Tibial nerve (tissue), 4 donors: ENCODE measurements around the gene ADAP1. TPM values are rescaled to one million over a fixed set of nuclear protein-coding genes. Genes with fewer than 3 reads are reported as not detected.

Source experiments
- DNase-seq, 2 donors: peaks; one replicate each; pipeline ENCODE4 v3.0.0-alpha.2; 2019; ENCODE audit warnings: low spot score in 2 of 2
- H3K27ac ChIP-seq, 4 donors: fragments of 200-600 bp; sonication (generic) in 3 of 4; one replicate each; pipeline ENCODE4 v1.5.1; 2017 to 2019; ENCODE audit warnings: mild to moderate bottlenecking in 1 of 4
- H3K27me3 ChIP-seq, 2 donors: fragments of 200-600 bp; sonication (generic) in 1 of 2; one replicate each; pipeline versions ENCODE4 v1.5.1 to v1.6.0; 2017 to 2019
- H3K36me3 ChIP-seq, 3 donors: fragments of 200-600 bp; sonication (generic); one replicate each; pipeline ENCODE4 v1.5.1; 2018 to 2019
- H3K4me1 ChIP-seq, 4 donors: fragments of 200-600 bp; sonication (generic) in 3 of 4; one replicate each; pipeline ENCODE4 v1.5.1; 2017 to 2019
- H3K4me3 ChIP-seq, 4 donors: fragments of 200-600 bp; sonication (generic) in 3 of 4; one replicate each; pipeline ENCODE4 v1.5.1; 2017 to 2019; ENCODE audit warnings: mild to moderate bottlenecking in 1 of 4, moderate library complexity in 1 of 4
- H3K9me3 ChIP-seq, 4 donors: fragments of 200-600 bp; sonication (generic) in 3 of 4; one replicate each; pipeline ENCODE4 v1.5.1; 2017 to 2019
- EP300 ChIP-seq, 2 donors: sonication (generic); formaldehyde crosslinking; IDR thresholded peaks; one replicate each; pipeline ENCODE4 v1.6.1; 2017; ENCODE audit warnings: antibody characterized with exemption in 2 of 2, mild to moderate bottlenecking in 1 of 2
- POLR2A ChIP-seq, 2 donors: fragments of 450-650 bp; IDR thresholded peaks; one replicate each; pipeline ENCODE4 v1.6.1; 2017; ENCODE audit warnings: antibody characterized with exemption in 2 of 2, mild to moderate bottlenecking in 2 of 2, moderate library complexity in 2 of 2
- WGBS, 2 donors: methylation state at CpG; one replicate each; pipeline ENCODE4 v1.1.5; 2018; 5-methylcytosine and 5-hydroxymethylcytosine counted together
- total RNA-seq, 4 donors: library from RNA; depleted of rRNA; stranded (reverse); fragments of >200 nt; gene quantifications; one replicate each; pipeline ENCODE4 v1.1.0, GENCODE V29; 2016
- TF ChIP-seq, protein P1 (sequence below), 5 experiments: fragments of 200-600 bp in 3 of 5; fragments of 450-650 bp in 2 of 5; sonication (generic) in 3 of 5; IDR thresholded peaks; one replicate each; pipeline ENCODE4 v1.5.1; 2016 to 2019; ENCODE audit warnings: antibody characterized with exemption in 5 of 5, mild to moderate bottlenecking in 3 of 5, moderate library complexity in 2 of 5

The ADAP1 gene
- total RNA-seq, 4 donors from 2014 or later, result 29.3 to 53.0 (median 39.6) TPM

GRCh38 chr7:904847-905246, 49.6 kb downstream of the ADAP1 start:
- Histone ChIP-seq H3K27me3 (peaks cover 0 to 9% of the 10 kb centered on the region in 2 donors), H3K27ac (peak overlapping the region; percentile 46 to 79 (median 62)), H3K9me3 (no peaks in the 10 kb centered on the region), H3K4me1 (peaks cover 0 to 65% (median 12%) of the 10 kb centered on the region in 4 donors), H3K36me3 (peaks cover 0 to 2% (median 0%) of the 10 kb centered on the region in 3 donors), H3K4me3 (peak overlapping the region in 1 of 4 donors; percentile 14)
- DNase-seq, result no peak
- no peak for TF ChIP-seq POLR2A (IDR thresholded peaks at IDR 0.05)
- TF ChIP-seq EP300 (IDR thresholded peaks at IDR 0.05), result no peak
- TF ChIP-seq, protein P1, sequence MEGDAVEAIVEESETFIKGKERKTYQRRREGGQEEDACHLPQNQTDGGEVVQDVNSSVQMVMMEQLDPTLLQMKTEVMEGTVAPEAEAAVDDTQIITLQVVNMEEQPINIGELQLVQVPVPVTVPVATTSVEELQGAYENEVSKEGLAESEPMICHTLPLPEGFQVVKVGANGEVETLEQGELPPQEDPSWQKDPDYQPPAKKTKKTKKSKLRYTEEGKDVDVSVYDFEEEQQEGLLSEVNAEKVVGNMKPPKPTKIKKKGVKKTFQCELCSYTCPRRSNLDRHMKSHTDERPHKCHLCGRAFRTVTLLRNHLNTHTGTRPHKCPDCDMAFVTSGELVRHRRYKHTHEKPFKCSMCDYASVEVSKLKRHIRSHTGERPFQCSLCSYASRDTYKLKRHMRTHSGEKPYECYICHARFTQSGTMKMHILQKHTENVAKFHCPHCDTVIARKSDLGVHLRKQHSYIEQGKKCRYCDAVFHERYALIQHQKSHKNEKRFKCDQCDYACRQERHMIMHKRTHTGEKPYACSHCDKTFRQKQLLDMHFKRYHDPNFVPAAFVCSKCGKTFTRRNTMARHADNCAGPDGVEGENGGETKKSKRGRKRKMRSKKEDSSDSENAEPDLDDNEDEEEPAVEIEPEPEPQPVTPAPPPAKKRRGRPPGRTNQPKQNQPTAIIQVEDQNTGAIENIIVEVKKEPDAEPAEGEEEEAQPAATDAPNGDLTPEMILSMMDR (IDR thresholded peaks at IDR 0.05), result no peak
- WGBS, 2 donors, result 40 to 49% methylated on average over 14 to 19 of the region's 20 CpGs

GRCh38 chr7:903921-904755, 50.3 kb downstream of the ADAP1 start:
- peaks cover 0 to 9% (median 0%) of the 10 kb centered on the region in 3 donors for H3K36me3 ChIP-seq
- peaks cover 0 to 66% (median 12%) of the 10 kb centered on the region in 4 donors for H3K4me1 ChIP-seq
- H3K27ac ChIP-seq, result peak overlapping the region; percentile 46 to 79 (median 62)
- TF ChIP-seq POLR2A (IDR thresholded peaks at IDR 0.05), result no peak
- no peak for TF ChIP-seq EP300 (IDR thresholded peaks at IDR 0.05)
- TF ChIP-seq, protein P1 (IDR thresholded peaks at IDR 0.05), result no peak
- WGBS, 2 donors, result 87 to 88% methylated on average over 24 to 30 of the region's 37 CpGs
- H3K9me3 ChIP-seq, result no peaks in the 10 kb centered on the region
- H3K4me3 ChIP-seq, result peak overlapping the region in 1 of 4 donors; percentile 14
- H3K27me3 ChIP-seq, result peaks cover 0 to 7% of the 10 kb centered on the region in 2 donors
- DNase-seq, result no peak

DNA sequence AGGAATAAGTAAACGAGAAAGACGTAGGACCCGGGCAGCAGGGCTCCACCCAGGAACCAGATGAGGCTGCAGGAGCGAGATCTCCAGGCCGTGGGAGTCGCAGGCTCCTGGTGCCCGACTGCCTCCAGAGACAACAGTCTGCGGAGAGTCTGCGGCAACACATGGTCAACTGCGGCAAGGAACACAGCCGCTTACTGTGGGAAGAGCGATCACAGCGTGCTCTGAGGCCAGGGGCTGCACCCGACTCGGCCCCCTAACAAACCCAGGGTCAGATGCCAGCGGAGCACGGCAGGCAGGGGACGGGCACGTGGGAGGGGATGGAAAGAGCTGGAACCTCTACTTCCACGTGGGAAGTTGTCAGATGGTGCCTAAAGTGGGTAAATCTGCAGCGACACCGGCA, 51.5 kb downstream of the ADAP1 start:
- peaks cover 0 to 62% (median 12%) of the 10 kb centered on the region in 4 donors for H3K4me1 ChIP-seq
- H3K36me3 ChIP-seq, result peaks cover 0 to 20% (median 0%) of the 10 kb centered on the region in 3 donors
- H3K9me3 ChIP-seq, result no peaks in the 10 kb centered on the region
- TF ChIP-seq POLR2A (IDR thresholded peaks at IDR 0.05) (no peak), EP300 (IDR thresholded peaks at IDR 0.05) (no peak)
- TF ChIP-seq, protein P1 (IDR thresholded peaks at IDR 0.05), result no peak
- peaks cover 0 to 7% of the 10 kb centered on the region in 2 donors for H3K27me3 ChIP-seq
- DNase-seq, result no peak
- WGBS, 2 donors, result 74 to 89% methylated on average over 21 to 22 of the region's 22 CpGs
- H3K4me3 ChIP-seq, result no peak overlapping the region
- no peak overlapping the region for H3K27ac ChIP-seq

DNA sequence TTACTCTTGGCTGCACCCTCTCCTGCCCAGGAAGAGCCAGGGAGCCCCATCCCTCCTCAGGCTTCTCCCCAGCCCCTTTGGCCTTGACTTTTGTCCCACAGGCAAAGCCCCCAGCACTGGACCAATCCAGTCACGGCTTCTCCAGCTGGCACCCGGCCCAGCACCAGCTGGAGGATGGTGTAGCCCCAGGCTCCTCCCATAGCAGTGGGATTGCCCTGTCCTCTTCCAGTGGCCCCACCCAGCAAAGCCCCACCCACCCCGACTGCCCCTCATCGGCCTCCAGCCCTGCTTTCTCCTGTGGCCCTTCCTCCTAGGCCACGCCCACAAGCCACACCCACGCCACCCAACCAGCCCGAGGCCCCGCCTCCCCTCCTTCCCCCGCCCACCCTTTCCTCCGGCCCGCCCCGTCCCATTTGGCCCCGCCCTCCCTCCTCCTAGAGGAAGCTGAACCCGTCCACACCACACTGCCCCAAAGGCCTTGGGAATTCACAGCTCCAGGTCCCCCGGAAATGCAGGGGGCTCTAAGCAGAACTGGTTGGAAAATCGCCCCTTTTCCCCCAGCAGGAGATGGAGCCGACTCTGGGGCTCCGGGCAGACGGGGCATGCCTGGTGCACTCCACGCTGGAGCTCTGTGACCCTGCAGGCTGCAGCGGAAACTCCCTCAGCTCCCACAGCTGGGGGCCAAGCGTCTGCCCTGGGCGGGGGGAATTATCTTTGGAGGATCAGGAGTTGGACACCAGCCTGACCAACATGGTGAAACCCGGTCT, 52.9 kb downstream of the ADAP1 start:
- peak; percentile 66 to 75 for DNase-seq
- Histone ChIP-seq H3K27me3 (peaks cover 0 to 7% of the 10 kb centered on the region in 2 donors), H3K27ac (peak overlapping the region; percentile 68 to 81 (median 76)), H3K4me1 (peaks cover 0 to 57% (median 14%) of the 10 kb centered on the region in 4 donors), H3K4me3 (no peak overlapping the region), H3K36me3 (peaks cover 0 to 35% (median under 1%) of the 10 kb centered on the region in 3 donors), H3K9me3 (no peaks in the 10 kb centered on the region)
- WGBS, 2 donors, result 19 to 26% methylated on average over 12 to 14 of the region's 24 CpGs
- TF ChIP-seq EP300 (IDR thresholded peaks at IDR 0.05), result no peak
- TF ChIP-seq POLR2A (IDR thresholded peaks at IDR 0.05), result no peak
- TF ChIP-seq, protein P1 (IDR thresholded peaks at IDR 0.05), result no peak
